ENCODE results near the gene TM9SF2.
"Not testable (repeated sequence)": the region's sequence is repeated elsewhere in the genome, so short reads cannot be mapped to it uniquely, and the experiment has no call there.

TM9SF2 gene, protein sequence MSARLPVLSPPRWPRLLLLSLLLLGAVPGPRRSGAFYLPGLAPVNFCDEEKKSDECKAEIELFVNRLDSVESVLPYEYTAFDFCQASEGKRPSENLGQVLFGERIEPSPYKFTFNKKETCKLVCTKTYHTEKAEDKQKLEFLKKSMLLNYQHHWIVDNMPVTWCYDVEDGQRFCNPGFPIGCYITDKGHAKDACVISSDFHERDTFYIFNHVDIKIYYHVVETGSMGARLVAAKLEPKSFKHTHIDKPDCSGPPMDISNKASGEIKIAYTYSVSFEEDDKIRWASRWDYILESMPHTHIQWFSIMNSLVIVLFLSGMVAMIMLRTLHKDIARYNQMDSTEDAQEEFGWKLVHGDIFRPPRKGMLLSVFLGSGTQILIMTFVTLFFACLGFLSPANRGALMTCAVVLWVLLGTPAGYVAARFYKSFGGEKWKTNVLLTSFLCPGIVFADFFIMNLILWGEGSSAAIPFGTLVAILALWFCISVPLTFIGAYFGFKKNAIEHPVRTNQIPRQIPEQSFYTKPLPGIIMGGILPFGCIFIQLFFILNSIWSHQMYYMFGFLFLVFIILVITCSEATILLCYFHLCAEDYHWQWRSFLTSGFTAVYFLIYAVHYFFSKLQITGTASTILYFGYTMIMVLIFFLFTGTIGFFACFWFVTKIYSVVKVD

DNA sequence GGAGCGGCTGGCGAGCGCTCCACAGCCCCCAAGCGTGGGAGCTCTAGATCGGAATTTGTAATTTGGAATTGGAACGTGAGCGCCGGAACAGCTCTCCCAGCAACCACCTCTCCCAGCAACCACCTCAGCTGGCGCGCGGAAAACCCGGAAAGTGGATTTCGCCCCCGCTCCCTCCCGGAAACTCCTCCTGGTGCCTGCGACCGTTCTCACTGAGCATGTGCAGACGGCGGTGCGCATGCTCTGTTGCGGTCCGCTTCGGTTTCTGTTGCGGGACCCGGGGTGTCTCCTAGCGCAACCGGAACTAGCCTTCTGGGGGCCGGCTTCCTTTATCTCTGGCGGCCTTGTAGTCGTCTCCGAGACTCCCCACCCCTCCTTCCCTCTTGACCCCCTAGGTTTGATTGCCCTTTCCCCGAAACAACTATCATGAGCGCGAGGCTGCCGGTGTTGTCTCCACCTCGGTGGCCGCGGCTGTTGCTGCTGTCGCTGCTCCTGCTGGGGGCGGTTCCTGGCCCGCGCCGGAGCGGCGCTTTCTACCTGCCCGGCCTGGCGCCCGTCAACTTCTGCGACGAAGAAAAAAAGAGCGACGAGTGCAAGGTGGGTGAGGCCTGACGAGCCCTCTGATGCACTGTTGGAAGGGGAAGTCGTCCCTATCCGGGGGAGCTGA lies at the start of gene TM9SF2:
TM9SF2 (plus strand) TSS at position 289 of the 664 bp plus-strand sequence; CDS start at position 424, 135 bp downstream.
- DNase-seq (ENCODE audit: low read depth), result peak; percentile 96

DNA sequence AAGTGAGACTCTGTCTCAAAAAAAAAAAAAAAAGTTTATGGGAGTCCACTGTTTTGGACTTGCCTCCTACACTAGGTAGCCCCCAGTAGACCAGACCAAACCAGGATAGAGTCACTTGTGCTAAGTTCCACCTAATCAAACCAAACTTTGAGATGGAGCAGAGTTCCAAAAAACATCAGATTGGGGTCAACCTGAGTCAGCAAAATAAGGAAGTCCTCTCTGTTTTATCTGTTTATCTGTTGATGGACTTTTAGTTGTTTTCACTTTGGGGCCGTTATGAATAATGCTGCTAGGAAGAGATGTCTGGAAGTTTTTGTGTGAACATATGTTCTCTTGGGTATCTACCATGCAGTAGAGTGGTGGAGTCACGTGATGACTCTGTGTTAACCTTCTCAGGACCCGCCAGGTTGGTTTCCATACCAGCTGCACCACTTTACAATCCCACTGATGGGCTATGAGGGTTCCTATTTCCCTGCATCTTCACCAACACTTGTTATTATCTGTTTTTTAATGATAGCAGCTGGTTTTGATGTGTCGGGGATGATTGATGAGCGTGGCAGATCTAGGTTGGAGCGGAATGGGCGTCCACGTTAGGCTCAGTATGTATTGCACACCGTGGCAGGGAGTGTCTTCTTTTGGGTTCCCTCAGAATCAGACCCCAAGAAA lies 46.6 kb upstream of the TM9SF2 start:
- DNase-seq (ENCODE audit: low read depth), result no peak

DNA sequence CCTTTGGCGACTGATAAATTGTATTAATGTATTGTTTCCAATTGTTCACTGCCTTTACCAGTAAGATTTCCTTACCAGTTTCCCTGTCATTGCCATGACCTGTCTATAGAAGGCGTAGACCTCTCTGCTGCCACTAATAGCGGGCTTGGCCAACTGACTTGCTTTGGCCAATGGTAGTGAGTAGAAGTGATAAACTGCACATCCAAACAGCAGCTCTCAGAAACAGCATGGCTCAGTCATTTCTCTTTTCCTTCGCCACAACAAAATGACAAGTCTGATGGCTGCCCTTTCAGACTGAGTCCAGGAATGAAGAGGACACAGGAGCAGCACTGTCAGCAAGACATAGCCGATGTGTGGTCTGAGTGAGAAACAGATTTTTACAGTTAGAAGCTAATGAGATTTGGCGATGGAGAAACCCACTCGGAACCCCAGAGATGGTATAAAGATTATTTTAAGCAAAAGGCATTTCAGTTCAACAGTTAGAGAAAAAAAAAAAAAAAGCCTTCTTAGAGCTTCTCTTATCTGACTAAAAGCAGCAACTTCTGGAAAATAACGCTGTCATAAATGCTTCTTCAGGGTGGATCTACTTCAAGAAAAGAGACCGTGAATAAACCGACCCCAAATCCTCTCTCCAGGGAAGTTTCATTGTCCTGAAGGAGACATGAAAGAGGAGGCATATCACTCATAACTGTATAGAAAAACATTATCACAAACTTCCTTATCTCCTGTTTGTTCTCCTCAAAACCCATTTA lies 42.0 kb upstream of the TM9SF2 start:
- no peak for DNase-seq (ENCODE audit: low read depth)

GRCh38 chr13:99460802-99461201 lies 40.5 kb upstream of the TM9SF2 start:
- not testable (repeated sequence) for DNase-seq (ENCODE audit: low read depth)

- no peak for DNase-seq (ENCODE audit: low read depth)
Measured at GRCh38 chr13:99463646-99464397, 37.5 kb upstream of the TM9SF2 start.

DNA sequence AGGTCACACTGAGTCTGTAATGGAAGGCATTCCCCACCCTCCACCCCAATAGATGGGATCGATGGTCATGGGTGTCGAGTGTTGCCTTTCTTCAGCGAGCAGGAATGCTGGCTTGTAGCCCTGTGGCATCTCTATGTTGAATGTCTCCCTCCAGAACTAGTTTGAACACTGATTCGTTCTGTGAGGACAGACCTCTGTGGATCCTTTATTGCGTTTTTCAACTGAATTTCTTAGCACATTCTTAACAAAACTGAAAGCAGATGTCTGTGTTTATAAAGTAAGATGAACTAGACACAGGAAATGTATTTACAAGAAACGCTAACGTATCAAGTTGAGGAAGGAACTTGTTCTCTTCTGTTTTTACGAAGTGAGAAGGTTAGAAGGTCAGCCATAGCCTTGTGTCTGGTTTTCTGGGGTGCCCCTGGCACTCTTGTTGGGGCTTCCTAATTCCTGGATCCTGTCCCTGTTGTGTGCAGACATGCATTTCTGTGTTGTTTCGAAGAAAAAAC lies 36.8 kb upstream of the TM9SF2 start:
- DNase-seq (ENCODE audit: low read depth), result peak; percentile 84

DNA sequence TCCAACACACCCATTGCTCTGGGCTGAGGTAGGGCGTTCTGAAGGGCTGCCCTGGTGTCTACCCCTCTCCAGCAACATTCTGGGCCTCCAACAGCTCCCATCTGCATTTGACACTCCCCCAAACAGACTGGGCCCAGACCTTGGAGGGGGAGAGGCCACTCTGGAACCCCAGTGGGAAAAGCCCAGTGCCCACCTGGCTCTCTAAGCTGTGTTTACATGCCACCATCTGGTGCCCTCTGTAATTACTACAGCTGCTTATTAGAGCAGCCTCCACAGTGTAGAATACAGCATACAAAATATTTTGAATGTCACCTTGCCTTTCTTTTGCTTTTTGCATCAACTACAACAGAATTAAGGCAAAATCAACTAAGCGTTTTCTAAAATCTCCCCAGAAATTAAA lies 35.8 kb upstream of the TM9SF2 start:
- no peak for DNase-seq (ENCODE audit: low read depth)

- peak; percentile 52 for DNase-seq (ENCODE audit: low read depth)
Measured at GRCh38 chr13:99467764-99468163, 33.5 kb upstream of the TM9SF2 start.

DNA sequence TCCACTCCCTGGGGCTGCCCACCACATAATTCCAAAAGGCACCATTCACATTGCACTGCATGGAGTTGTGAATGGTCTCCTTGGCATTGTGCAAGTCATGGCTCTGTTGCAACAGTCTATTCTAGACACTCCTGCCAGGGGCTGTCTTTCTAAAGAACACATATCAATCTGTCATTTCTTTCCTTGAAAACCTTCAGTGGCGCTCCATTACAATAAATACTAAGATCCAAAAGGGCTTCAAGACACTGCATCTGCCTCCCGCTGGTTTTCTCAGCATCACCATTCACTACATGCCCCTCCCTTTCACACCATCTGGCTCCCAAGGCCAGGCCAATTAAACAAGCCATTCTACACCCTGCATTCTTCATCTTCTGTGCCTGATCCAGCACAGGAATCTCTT lies 32.2 kb upstream of the TM9SF2 start:
- DNase-seq (ENCODE audit: low read depth), result peak; percentile 16

GRCh38 chr13:99470027-99470426 lies 31.2 kb upstream of the TM9SF2 start:
- no peak for DNase-seq (ENCODE audit: low read depth)

DNA sequence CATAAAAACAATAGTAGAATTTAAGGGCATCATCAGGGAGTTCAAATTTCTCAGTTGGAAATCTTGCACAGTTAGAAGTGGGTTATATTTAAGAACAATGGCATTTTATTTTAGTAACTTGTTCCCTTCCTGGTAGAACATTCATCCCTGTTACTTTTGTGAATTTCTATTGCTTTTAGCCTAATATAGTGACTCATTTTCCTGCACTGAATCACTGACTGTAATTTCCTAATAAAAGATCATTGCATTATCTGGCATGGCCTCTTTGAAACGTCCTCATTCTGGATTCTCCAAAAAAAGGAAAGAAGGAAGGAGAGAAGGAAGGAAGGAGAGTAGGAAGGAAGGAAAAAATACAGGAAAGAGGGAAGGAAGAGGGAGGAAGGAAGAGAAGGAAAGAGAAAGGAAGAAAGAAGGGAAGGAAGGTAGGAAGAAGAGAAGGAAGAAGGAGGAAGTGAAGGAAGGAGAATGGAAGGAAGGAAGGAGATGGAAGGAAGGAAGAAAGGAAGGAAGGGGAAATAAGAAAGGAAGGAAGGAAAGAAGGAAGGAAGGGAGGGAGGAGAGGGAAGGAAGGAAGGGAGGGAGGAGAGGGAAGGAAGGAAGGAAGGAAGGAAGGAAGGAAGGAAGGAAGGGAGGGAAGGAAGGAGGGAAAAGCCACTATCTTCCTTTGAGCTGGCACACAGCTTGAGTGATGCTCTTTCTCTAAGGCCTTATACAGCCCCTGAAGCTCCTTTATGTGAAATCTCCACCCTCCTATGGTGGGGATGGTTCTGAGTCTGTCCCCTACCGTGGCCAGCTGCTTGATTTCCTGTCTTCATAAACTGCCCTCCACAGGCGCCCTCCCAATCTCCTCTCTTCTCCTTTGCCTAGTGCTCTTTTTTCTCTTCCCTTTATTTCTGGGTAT lies 29.8 kb upstream of the TM9SF2 start:
- DNase-seq (ENCODE audit: low read depth), result peak; percentile 51

GRCh38 chr13:99472122-99472440 lies 29.2 kb upstream of the TM9SF2 start:
- no peak for DNase-seq (ENCODE audit: low read depth)

- DNase-seq (ENCODE audit: low read depth), result peak; percentile 83
Measured at GRCh38 chr13:99473515-99473914, 27.8 kb upstream of the TM9SF2 start.

- no peak for DNase-seq (ENCODE audit: low read depth)
Measured at GRCh38 chr13:99476648-99477047, 24.6 kb upstream of the TM9SF2 start.

DNA sequence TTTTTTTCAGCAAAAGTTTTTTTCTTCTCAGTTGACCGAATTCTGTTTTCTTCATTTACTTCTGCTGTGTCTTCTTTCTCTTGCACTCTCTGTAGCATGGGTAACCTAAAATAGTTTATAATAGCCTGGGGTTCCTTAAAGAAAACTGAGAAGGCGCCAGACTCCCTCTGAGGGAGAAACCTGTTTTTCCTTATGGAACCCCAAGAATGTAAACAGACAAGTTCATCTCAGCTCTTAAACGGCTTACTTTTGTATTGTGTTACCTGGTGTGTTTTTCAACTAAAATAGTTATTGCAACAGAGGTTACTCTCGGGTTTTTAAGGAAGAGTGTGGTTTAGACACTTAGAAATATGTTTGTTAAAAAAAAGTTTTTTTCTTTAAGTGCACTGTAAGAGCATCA lies 23.8 kb upstream of the TM9SF2 start:
- DNase-seq (ENCODE audit: low read depth), result no peak

DNA sequence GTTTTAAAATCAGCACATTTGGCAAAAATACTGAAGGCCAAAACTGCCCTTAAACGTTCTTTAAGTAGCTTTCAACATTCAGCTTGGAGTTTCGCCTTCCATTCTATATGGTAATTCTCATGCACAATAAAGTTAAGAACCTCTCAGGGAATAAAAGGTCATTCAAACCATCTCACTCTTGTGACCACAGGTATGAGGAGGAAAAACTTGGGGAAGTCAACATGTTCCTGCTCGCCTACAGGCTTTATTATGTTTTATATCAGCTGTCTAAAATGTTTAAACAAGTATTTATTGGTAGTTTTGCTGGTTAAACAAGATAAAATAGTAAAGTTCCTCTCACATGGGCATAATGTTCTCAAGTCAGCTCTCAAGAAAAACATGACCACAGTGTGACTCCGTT lies 19.9 kb upstream of the TM9SF2 start:
- no peak for DNase-seq (ENCODE audit: low read depth)

DNA sequence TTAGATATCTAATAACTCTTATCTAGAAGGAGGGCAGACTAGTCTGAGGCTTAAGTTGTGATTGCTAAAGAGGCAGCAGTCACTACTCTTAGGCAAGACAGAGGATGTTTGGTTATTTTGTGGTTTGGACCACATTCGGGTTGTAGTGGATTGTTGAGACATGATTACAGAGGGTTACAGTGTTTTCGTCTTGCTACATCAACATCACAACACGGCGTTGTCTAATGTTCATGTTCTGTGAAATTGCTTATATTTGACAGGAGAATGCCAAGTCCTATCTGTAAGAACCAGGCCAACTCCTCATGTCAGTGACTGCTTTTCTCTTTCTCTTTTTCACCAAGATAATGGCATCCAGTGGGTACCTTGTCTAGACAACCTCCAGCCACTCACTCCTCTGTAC lies 16.8 kb upstream of the TM9SF2 start:
- peak; percentile 93 for DNase-seq (ENCODE audit: low read depth)

DNA sequence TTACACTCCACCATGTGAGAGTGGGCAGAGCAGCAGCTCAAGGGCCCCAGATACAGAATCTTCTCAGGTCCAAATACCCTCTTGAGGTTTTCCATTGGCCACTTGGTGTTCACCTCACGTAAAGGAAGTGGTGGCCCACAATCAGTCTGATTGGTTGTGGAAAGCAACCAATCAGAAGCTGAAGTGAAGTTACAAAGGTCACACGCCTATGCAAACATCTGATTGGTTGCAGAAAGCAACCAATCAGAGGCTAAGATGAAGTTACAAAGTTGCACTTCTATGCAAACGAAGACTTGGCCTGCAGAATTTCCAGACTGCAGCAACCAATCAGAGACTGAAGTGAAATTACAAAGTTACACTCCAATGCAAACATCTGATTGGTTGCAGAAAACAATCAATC lies 14.3 kb upstream of the TM9SF2 start:
- no peak for DNase-seq (ENCODE audit: low read depth)

- DNase-seq (ENCODE audit: low read depth), result no peak
Measured at GRCh38 chr13:99489028-99489427, 12.2 kb upstream of the TM9SF2 start.

- DNase-seq (ENCODE audit: low read depth), result not testable (repeated sequence)
Measured at GRCh38 chr13:99491750-99492149, 9.5 kb upstream of the TM9SF2 start.
